Suppressor macrophage treated with lipopolysaccharide for 1 hour (primary cell): ENCODE results near the gene TMEM87A.
A peak's percentile ranks its signal among the peaks of the same experiment; 100 is the strongest.
"Not testable (repeated sequence)": the region's sequence is repeated elsewhere in the genome, so short reads cannot be mapped to it uniquely, and the experiment has no call there.

ENCODE experiments used
- DNase-seq, 3 donors: peaks; one replicate each; pipeline ENCODE4 v3.0.0-alpha.2; 2020 to 2022

Gene TMEM87A

DNA sequence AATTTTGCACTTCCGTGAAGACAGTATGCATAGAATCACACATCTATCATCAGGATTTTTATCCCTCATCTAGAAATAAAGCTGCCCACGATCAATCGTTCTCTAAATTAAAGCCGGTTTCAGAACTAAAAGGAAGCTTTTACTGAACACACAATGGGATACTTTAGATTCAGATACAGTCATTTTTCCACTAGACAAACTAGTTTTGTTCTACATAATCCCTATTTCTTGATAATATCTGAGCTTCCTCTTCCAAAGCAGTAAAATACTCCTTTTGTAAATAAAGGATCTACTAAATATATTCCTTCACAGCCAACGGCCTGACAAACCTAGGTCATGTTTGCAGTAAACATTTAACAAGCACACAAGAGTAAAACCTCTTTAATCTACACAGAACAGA lies 2.2 kb downstream of the TMEM87A start:
- DNase-seq: no peak

DNA sequence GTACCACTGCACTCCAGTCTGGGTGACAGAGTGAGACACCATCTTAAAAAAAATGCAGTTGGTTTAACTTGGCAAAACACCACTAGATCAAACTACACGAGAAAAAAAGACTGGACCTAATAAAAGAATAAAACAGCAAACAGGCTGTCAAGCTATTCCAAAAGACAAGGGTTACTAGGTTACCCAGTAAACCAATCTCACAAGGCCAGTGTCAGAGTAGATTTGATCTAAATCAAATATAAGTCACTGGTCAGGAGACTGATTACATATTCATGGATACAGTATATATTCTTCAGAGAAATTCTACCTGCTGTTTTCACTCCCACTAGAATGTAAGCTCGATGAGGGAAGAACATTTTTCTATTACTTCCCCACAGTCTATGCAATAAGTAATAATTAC lies 2.7 kb downstream of the TMEM87A start:
- DNase-seq: no peak

DNA sequence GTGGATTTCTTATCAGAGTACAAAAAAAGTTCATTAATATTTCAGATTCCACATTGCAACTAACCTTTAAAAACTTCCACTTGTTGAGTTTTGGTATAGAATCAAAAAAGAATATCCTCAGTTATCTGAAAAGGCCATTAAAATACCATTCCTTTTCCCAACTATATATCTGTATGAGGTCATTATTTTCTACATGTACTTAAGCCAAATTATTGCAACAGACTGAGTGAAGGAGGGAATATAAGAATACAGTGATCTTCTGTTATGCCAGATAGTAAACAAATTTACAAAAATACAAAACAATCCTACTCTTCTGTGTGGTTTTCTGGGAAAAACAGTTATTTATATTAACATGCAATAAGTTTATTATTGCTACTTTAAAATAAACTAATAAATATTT lies 5.9 kb downstream of the TMEM87A start:
- DNase-seq: no peak

DNA sequence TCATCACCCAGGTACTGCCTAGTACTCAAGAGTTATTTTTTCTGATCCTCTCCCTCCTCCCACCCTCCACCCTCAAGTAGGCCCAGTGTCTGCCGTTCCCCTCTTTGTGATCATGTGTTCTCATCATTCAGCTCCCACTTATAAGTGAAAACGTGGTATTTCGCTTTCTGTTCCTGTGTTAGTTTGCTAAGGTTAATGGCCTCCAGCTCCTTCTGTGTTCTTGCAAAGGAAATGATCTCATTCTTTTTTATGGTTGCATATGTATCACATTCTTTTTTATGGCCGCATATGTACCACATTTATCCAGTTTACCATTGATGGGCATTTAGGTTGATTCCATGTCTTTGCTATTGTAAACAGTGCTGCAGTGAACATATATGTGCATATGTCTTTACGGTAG lies 8.4 kb downstream of the TMEM87A start:
- no peak for DNase-seq

DNA sequence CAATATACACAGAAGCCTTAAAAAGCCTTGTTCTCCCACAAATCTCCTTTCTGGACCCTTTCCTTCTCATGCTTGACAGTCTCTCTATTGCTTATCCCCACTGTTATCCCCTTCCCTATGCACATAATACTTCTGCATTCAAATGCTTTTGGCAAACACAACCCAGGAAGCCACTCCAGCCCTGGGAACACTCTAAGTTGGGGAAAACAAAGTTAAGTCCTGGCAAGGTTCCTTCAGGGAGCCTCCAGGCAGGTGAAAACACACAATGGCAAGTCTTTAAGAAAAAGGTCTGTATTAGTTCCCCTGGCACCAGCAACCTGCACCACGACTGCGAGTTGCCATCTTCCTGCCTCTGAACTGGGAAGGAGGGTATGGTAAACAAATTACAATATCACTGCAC lies 19.9 kb downstream of the TMEM87A start:
- DNase-seq: no peak

DNA sequence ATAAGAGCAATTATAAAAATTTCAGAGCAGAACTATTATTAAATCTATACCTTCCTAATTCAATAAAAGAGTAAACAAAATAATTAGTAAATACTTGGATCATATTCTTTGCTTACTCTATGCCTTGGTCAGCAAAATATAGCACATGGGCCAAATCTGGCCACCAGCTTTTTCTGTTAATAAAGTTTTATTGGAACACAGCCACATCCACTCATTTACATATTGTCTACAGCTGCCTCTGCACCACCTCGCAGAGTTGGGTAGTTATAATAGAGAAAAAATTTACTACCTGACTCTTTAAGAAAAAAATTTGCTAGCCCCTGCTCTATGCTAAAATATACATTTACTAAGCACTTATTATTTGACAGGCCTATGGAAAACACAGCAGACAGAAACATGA lies 32.4 kb downstream of the TMEM87A start:
- no peak for DNase-seq

DNA sequence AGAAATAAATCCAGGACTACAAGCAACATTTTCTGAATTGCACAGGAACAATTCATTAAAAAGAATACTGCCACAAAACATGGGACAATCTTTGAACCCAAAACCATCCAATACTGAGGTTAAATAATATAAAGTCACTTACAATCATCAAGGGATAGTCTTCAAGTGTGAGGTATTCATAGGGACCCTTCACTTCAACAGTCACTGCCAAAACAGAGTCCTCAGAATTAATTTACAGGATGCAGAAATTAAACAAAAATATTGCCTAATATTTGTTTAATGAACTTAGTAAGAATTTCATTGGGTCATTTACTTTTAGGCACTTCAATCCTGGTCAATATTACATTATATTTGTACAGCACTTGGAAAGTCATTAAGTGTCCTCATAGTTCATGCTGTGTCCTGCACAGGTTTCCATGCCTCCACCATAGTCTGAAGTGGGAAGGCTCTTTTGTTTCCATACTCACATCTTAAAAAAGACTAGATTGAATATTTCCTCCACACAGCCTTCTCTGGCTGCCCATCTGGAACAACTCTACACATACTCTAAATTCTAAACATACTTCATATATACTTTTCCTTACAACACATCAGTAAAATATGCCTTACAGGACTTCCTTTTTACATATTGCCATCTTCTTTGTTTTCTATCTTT lies 33.6 kb downstream of the TMEM87A start:
- DNase-seq: no peak

DNA sequence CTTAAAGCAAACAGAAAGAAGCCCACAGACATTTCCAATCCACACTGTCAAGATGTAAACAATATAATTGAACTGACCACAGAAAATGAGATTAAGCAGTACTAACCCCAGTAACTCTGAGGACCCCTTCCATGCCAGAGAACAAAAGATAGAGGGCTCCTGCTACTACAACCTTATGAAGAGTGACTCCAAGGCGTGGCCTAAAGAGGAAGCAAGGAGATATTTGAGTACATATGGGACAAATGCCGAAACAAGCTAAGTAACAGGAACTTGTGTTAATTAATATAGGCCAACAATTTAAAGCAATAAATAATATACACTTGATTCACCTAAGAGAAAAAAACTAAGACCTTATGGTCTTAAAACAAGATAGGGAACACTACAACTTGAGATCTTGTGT lies 40.1 kb downstream of the TMEM87A start:
- DNase-seq: peak in 1 of 3 donors; percentile 14

DNA sequence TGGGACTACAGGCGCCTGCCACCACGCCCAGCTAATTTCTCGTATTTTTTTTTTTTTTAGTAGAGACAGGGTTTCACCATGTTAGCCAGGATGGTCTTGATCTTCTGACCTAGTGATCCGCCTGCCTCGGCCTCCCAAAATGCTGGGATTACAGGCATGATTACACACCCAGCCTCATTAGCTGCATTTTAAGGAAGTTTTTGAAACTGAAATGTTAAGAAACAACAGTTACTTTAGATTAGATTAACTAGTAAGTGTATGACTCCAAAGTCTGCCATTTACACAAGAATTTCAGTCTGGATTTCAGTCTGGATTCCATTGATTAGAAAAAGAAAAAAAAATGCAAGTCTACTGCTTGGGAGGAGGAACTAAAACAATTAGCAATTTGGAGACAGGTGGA lies 40.6 kb downstream of the TMEM87A start:
- no peak for DNase-seq

DNA sequence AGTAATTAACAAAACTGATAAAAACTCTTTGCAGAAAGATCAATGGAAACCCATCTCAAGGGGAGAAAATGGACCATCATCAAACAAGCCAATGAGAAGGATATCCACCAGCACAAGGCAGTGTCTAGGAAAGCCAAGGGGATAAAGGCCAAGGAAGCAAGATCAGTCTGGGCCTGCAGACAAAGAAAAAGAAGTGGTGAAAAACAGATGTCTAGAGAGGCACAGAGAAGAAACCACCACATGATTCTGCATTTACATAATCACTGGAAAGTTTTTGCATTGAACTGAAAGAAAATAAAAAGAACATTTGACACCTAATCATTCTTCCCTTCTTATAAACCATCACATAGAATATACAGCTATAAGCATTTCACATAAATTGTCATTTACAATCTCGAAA lies 42.1 kb downstream of the TMEM87A start:
- DNase-seq: no peak

DNA sequence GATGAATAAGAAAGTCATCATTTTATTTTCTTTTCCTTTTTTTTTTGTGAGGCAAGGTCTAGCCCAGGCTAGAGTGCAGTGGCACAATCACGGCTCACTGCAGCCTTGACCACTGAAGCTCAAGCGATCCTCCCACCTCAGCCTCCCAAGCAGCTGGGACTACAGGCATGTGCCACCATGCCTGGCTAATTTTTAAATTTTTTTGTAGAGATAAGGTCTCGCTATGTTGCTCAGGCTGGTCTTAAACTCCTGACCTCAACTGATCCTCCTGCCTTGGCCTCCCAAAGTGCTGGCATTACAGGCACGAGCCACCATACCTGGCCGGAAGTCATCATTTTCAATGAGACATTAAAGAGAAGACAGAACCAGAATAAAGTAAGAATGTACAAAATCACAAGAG lies 44.3 kb downstream of the TMEM87A start:
- not testable (repeated sequence) for DNase-seq

DNA sequence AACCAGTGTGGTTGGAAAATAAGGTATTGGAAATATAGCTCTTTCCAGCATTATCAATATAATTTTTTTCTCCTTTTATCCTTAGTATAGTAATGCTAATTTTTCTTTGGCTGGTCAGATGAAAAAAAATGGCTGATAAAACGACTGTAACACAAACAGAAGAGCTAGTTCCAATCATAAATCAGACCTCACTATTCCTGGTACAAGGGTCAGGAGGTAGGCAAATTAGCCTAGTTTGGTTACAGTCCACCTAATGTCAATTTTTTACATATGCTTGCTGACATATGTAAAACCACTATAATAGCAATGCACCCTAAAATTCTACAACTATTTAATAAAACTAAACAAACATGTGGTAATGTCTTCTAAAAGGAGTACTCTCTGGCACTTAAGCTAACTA lies 45.2 kb downstream of the TMEM87A start:
- DNase-seq: no peak

DNA sequence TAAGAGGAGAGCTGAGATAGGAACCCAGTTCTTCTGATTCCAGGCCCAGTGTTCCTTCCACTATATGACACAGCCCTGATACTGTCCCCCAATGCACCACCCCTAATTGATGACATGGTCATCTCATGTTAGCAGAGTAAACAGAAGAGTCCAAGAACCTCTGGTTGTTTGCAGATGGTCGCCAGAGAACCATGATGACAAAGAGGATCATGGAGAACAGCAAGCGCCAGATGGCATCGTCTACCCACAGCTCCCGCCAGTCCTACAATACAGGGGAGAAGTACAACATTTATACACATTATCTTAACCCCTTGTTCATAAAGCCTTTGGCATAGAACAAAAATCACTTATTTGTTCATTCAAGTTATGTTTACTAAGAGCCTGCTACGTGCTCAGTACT lies 46.6 kb downstream of the TMEM87A start:
- DNase-seq: no peak

DNA sequence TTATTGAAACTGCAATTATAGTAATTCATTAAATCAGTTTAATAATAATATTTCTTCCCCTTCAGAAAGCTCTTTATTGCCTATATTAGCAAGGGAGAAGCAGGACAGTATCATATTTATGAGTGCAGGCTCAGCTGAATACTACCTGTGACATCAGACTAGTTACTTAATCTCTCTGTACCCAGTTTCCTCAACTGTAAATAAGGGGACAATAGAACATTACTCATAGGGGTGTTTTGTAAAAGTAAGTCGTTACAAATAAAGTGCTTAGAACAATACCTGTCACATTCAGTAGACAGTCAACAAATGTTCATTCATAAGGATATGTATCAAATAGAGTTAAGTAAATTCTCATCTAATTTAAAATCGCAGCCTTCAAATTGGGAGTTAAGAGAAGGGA lies 53.0 kb downstream of the TMEM87A start:
- DNase-seq: peak in 1 of 3 donors; percentile 20

DNA sequence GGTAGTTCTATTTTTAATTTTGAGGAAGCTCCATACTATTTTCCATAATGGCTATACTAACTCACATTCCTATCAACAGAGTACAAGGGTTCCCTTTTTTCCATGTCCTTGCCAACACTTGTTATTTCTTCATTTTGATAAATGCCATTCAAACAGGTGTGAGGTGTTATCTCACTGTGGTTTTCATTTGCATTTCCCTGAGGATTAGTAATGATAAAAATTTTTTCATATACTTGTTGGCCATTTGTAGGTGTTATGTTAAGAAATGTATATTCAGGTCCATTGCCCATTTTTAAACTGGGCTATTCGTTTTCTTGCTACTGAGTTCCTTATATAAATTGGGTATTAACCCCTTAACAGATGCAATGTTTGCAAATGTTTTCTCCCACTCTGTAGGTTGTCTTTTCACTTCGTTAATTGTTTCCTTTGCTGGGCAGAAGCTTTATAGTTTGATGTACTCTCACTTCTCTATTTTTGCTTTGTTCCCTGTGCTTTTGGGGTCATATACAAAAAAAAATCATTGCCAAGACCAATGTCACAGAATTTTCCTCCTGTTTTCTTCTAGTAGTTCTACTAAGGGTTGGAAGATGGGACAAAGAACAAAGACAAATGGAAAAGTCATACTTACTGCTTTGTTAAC lies 54.2 kb downstream of the TMEM87A start:
- DNase-seq: no peak

DNA sequence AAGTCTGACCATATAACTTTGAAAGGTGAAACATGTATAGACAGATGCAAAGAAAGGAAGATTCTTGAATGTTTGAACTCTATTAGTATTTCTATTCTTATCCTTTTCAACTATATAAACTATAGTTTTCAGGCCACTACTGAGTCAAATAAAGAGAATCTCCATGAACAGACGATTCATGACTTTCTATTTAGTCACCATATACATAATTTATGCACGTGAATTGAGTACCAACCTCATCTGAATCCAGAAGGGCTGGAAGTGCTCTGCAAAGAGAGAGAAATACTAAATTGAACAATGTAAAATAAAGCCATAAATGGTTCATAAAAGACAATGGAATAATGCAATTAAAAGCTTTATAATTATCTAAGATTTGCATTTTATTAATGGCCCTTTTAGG lies 55.7 kb downstream of the TMEM87A start:
- no peak for DNase-seq

DNA sequence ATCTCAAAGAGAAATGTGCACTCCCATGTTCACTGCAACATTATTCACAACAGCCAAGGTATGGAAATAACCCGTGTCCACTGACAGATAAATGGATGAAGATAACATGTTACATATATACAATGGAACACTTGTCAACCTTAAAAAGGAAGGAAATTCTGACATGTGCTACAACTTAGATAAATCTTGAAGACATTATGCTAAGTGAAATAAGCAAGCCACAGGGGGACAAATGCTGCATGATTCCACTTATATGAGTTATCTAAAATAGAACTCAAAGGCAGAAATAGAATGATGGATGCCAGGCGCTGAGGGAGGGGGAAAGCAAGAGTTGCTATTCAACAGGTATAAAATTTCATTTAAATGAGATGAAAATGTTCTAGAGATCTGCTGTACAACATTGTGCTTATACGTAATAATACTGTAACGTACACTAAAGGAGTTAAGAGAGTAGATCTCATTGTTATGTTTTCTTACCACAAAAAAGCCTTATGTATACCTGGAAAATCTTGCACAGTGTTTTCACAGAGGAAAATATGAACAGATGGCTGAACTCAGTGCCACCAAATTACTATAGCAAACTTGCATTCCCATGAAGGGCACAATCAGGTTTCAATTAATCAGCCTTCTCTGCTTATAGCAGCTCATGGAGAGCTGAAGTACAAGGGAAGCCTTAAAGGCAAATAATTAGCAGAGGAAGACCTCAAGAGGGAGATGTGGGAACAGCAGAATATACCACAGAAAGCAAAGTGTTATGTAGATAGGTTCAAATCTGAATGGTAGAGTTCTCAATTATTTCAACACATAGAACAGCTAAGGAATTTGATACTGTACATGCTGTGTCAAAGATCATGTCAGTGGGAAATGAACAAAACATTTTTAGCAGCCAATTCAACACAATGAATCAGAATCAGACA lies 57.1 kb downstream of the TMEM87A start:
- DNase-seq: no peak

DNA sequence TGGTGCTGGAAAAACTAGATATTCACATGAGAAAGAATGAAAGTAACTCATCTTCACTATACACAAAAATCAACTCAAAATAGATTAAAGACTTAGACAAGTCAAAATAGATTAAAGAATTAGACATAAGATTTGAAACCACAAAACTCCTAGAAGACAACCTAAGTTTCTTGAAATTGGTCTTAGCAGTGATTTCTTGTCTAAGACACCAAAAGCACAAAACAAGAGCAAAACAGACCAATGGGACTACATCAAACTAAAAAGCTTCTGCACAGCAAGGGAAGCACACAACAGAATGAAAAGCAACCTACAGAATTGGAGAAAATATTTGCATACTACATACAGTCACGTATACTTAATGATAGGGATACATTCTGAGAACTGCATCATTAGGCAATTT lies 58.6 kb downstream of the TMEM87A start:
- no peak for DNase-seq

DNA sequence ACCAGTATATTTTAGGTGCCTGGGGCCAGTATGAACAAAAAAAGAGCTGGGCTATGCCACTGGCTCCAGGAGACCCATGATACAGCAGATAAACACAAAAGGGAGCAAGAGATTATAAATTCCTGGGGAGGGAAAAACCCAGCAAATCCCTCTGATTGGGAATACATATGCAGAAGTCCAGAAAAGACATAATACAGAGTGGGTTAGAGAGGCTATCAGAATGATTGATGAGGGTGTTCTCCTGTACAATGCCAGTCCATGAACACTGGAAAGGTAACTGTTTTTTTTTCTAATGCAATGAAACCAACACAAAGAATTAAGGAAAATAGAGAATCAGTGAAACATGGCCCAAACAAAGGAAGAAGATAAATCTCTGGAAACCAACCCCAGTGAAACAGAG lies 59.7 kb downstream of the TMEM87A start:
- no peak for DNase-seq

DNA sequence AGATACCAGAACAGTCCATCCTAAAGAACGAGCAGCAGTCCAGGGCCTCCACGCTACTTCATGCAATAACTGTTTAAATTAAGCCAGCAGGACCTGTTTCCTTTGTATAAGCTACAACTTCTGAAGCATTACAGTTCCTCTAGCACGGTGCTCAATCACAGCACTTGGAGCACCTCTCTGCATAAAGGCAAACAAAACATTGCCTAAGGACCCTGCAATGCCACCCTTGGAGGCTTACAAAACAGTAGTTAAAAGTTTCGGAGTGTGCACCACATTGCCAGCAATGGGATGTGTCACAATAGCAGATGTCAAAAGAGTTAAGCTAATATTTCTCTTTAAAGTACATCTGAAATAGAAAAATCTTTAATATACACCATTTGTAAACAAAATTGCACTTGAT lies 62.5 kb downstream of the TMEM87A start:
- DNase-seq: no peak

DNA sequence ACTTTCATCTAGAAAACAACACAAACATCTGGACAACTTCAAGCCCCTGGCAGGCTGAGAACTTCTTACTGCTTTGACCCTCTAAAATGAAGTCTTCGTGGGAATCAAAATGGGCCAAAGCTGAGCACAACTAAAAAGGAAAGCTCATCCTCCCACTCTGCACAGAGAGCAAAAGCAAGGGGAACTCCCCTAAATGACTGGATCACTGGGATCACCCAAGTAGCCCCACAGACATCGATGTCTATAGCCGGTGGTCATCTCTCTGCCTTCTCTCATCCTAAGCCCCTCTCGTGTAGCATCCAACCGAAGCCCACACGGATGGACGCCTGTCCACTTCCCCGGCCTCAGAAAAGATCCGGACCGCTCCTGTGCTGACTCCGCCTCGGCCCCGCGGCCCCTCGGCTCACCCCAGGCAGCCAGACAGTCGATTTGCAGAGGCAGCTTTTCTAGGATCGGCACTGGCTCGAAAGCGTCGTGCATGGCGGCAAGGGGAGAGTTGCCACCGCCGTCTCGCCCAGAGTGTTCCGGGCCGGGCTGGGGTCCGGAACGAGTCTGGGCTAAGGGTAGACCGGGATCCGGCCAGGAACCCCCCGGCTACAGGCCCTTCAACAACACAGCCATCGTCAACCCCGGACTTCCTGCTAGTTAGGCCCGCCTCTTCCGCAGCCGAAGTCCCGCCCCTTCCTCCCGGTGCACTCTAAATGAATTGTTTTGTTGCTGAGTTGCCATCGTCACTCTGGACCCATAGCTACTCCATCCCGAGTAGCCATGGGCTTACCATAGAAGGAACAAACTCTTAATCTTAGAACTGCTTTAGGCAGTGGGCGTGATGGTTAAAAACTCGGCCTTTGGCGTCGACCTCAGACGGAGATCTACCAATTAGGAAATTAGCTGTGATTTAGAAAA lies 65.3 kb downstream of the TMEM87A start, which contains the start of gene VPS39:
Gene VPS39, minus strand, starts transcription at position 631 of the 906 bp plus-strand sequence. Its CDS starts 151 bp downstream, at position 480.
- DNase-seq: peak; percentile 88 to 92 (median 89)

DNA sequence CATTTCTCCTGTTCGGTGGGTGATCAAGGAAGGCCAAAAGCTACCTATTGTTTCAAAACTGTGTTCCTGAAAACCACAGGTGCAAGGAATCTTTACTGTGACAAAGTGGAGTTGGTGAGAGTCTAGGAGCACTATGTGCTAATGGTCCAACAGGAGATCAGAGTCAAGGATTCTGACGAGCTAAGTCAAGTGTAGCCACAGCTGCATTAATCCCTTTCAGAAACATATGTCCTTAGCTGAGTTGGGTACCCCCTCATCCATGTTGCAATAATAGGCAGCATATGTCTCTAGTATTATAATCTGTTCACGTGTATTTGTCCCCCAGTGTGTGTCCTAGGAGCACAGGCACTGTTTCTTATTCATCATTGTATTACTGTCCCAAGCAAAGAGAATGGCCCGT lies 66.8 kb downstream of the TMEM87A start:
- DNase-seq: no peak

DNA sequence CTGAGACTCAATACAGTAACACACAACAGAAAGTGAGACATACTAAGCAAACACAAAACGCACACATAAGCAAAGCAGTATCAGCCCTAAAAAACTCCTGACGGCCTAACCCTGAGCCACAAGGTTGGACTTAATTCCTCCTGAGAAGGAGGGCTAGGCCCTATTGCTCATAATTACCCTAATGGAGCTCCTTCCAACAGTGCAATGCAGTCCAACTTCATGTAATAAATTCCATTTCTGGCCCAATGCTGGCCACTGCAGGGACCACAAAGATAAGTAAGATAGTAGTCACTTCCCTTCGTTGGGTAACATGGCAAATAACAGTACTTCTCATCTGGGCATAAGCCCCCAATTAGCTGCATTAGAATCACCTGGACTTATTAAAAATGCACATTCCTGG lies 69.3 kb downstream of the TMEM87A start:
- no peak for DNase-seq
